H1 (cell line): Measurements from ENCODE around the gene ZNF639.

Experiments used
- CEBPB ChIP-seq: IDR thresholded peaks from 2 replicates; pipeline ENCODE4 v1.6.1; 2012; ENCODE audit warnings: low read depth, low read length
- EGR1 ChIP-seq: IDR thresholded peaks from 2 replicates; pipeline ENCODE4 v1.6.1; 2011; ENCODE audit warnings: low read depth, low read length, borderline replicate concordance
- GABPA ChIP-seq: IDR thresholded peaks from 2 replicates; pipeline ENCODE4 v1.6.1; 2011; ENCODE audit warnings: mild to moderate bottlenecking, low read length, moderate library complexity, borderline replicate concordance; ENCODE audit not compliant: insufficient read depth
- POLR2AphosphoS5 ChIP-seq: IDR thresholded peaks from 2 replicates; pipeline ENCODE4 v1.6.1; 2011; ENCODE audit warnings: low read depth, low read length
- SAP30 ChIP-seq: fragments of 300-600 bp; sonication (generic); IDR thresholded peaks from 2 replicates; pipeline ENCODE4 v1.7.1; 2012; ENCODE audit warnings: low read length, moderate library complexity, mild to moderate bottlenecking, inconsistent platforms; ENCODE audit not compliant: insufficient read depth, insufficient replicate concordance
- SP1 ChIP-seq: IDR thresholded peaks from 2 replicates; pipeline ENCODE4 v1.6.1; 2011; ENCODE audit warnings: low read depth, low read length
- TF ChIP-seq, protein P1 (sequence below), 3 experiments: IDR thresholded peaks; 1 replicate in 2 of 3; 2 replicates in 1 of 3; pipeline versions ENCODE4 v1.5.1 to v1.6.1; 2011; ENCODE audit warnings: low read length in 3 of 3, mild to moderate bottlenecking in 3 of 3, inconsistent platforms in 2 of 3, low read depth in 1 of 3, moderate library complexity in 1 of 3; ENCODE audit not compliant: insufficient read depth in 1 of 3; ENCODE audit errors: control extremely low read depth in 1 of 3

DNA sequence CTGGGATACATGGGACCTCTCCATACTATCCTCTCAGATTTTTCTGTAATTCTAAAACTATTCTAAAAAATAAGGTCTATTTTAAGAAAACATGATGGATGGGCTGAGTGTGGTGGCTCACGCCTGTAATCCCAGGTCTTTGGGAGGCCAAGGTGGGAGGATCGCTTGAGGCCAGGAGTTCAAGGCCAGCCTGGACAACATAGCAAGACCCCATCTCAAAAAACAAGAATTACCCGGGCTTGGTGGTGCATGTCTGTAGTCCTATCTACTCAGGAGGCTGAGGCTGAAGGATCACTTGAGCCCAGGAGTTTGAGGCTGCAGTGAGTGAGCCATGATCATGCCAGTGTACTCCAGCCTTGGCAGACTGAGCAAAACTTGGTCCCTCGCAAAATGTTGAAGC, 9.4 kb downstream of the ZNF639 start:
- TF ChIP-seq, protein P1, sequence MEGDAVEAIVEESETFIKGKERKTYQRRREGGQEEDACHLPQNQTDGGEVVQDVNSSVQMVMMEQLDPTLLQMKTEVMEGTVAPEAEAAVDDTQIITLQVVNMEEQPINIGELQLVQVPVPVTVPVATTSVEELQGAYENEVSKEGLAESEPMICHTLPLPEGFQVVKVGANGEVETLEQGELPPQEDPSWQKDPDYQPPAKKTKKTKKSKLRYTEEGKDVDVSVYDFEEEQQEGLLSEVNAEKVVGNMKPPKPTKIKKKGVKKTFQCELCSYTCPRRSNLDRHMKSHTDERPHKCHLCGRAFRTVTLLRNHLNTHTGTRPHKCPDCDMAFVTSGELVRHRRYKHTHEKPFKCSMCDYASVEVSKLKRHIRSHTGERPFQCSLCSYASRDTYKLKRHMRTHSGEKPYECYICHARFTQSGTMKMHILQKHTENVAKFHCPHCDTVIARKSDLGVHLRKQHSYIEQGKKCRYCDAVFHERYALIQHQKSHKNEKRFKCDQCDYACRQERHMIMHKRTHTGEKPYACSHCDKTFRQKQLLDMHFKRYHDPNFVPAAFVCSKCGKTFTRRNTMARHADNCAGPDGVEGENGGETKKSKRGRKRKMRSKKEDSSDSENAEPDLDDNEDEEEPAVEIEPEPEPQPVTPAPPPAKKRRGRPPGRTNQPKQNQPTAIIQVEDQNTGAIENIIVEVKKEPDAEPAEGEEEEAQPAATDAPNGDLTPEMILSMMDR (IDR thresholded peaks at IDR 0.05; ENCODE audit: control extremely low read depth in 1 of 3, insufficient read depth in 1 of 3, low read depth in 1 of 3, low read length in 3 of 3): no peak
- TF ChIP-seq SAP30: no peak
- TF ChIP-seq SP1: no peak
- TF ChIP-seq POLR2AphosphoS5: no peak
- TF ChIP-seq GABPA: no peak
- no peak for TF ChIP-seq EGR1
- TF ChIP-seq CEBPB: no peak
